ENCODE measurements around the gene APOA1.

DNA sequence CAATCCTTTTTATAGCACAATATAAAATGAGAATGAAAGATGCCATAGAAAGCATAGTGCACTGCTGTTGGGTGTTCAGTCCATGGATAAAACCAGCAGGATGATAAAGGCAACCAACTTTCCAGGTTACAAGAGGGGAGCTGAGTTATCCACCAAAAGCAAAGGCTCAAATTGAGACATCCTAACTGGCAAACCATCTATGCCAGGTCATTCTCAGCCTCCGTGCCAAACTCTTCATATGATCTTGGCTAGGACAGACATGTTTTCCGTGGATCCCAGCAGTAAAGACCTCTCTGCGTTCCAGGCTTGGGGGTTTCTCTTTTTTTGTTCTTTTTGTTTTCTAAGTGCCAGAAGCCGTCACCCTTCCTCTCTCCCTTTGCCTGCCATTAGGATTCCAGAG lies 7.3 kb upstream of the APOA1 start:
- TF ChIP-seq GATA3 (IDR thresholded peaks at IDR 0.05; ENCODE audit: low read depth, low read length): no peak
- no peak for TF ChIP-seq GATA2 (IDR thresholded peaks at IDR 0.05; ENCODE audit: low read depth, low read length)
